Measurements from ENCODE around the gene REXO5.

REXO5 gene

DNA sequence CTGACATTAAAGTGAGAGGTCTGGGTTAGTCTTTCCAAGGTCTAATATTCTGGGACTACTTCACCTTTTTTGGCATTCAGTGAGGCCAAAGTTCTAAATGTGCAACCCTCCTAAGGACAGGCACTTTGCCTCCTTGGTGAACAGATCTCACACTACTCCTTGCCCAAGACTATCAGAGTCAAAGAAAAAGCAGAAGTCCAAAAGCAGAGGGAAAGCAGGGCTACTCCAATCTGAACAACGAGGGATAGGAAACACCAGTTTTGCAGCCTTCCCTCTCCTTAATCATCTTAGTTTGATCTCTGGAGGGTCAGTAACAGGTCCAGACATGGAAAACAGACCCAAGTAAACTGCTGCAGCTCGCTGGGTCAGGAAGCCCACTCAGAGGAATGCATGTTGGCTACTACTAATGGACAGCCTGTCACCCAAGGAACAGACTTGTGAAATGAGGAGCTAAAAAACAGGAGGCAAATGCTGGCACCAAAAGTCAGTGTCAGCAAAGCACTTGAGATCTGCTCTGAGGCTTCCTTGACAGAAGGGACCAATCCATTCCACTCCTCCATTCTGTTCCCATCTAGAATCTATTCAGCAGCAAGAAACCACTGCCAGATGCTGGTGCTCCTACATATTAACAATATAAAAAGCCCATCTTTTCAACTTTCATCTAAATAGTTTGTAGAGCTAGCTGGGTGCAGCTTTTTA is 63.9 kb downstream of the REXO5 start:
- no peaks in the 10 kb centered on the region for H3F3A ChIP-seq (ENCODE audit: control insufficient read depth, insufficient read depth)
- TF ChIP-seq, protein P1, sequence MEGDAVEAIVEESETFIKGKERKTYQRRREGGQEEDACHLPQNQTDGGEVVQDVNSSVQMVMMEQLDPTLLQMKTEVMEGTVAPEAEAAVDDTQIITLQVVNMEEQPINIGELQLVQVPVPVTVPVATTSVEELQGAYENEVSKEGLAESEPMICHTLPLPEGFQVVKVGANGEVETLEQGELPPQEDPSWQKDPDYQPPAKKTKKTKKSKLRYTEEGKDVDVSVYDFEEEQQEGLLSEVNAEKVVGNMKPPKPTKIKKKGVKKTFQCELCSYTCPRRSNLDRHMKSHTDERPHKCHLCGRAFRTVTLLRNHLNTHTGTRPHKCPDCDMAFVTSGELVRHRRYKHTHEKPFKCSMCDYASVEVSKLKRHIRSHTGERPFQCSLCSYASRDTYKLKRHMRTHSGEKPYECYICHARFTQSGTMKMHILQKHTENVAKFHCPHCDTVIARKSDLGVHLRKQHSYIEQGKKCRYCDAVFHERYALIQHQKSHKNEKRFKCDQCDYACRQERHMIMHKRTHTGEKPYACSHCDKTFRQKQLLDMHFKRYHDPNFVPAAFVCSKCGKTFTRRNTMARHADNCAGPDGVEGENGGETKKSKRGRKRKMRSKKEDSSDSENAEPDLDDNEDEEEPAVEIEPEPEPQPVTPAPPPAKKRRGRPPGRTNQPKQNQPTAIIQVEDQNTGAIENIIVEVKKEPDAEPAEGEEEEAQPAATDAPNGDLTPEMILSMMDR (IDR thresholded peaks at IDR 0.05; ENCODE audit: low read depth, low read length, poor library complexity, severe bottlenecking): no peak
- TF ChIP-seq EZH2phosphoT487 (IDR thresholded peaks at IDR 0.05; ENCODE audit: borderline replicate concordance, low read length): no peak
- no peaks in the 10 kb centered on the region for H3K9me2 ChIP-seq (replicated peaks; ENCODE audit: control insufficient read depth, low read length)
- no peaks in the 10 kb centered on the region for H3K27me3 ChIP-seq (ENCODE audit: control insufficient read depth, low read length)
- peaks cover 21% of the 10 kb centered on the region for H3K79me2 ChIP-seq (ENCODE audit: control insufficient read depth, low read length)
- H3K36me3 ChIP-seq (ENCODE audit: control insufficient read depth, low read length): no peaks in the 10 kb centered on the region
- H3K9me3 ChIP-seq (ENCODE audit: control insufficient read depth, insufficient read depth, low read length): no peaks in the 10 kb centered on the region
- no peak overlapping the region for H3K4me2 ChIP-seq (ENCODE audit: low read length)
- H3K27ac ChIP-seq (ENCODE audit: low read depth, low read length): no peak overlapping the region
- H4K20me1 ChIP-seq (ENCODE audit: control insufficient read depth, insufficient read depth, low read depth, low read length): no peaks in the 10 kb centered on the region
- H3K4me1 ChIP-seq (ENCODE audit: control insufficient read depth, low read length): peaks cover 21% of the 10 kb centered on the region
- H3K4me3 ChIP-seq (ENCODE audit: low read length): no peak overlapping the region

DNA sequence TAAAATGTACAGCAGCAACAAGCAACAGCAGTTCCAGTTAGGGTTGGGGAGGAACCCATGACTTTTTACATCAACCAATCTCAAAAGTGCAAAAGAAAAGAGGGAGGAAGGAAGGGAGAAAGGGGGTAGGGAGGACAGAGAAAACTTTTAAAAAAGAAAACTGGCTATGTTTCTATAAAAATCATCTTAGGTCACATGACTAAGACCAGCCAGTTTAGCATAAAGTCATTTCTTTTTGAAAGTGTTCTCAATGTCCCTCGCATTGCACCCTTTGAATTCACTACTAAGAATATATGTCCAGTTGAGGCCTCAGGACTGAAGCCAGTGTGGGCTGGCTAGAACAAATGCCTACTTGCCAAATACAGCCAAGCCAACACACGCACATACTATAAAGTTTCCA is 64.9 kb downstream of the REXO5 start:
- no peak overlapping the region for H3K4me3 ChIP-seq (ENCODE audit: low read length)
- H3K9me2 ChIP-seq (replicated peaks; ENCODE audit: control insufficient read depth, low read length): no peaks in the 10 kb centered on the region
- no peaks in the 10 kb centered on the region for H3F3A ChIP-seq (ENCODE audit: control insufficient read depth, insufficient read depth)
- no peaks in the 10 kb centered on the region for H4K20me1 ChIP-seq (ENCODE audit: control insufficient read depth, insufficient read depth, low read depth, low read length)
- H3K4me1 ChIP-seq (ENCODE audit: control insufficient read depth, low read length): peaks cover 22% of the 10 kb centered on the region
- H3K27ac ChIP-seq (ENCODE audit: low read depth, low read length): no peak overlapping the region
- no peak overlapping the region for H3K4me2 ChIP-seq (ENCODE audit: low read length)
- no peaks in the 10 kb centered on the region for H3K27me3 ChIP-seq (ENCODE audit: control insufficient read depth, low read length)
- H3K79me2 ChIP-seq (ENCODE audit: control insufficient read depth, low read length): peaks cover 18% of the 10 kb centered on the region
- no peaks in the 10 kb centered on the region for H3K9me3 ChIP-seq (ENCODE audit: control insufficient read depth, insufficient read depth, low read length)
- TF ChIP-seq EZH2phosphoT487 (IDR thresholded peaks at IDR 0.05; ENCODE audit: borderline replicate concordance, low read length): no peak
- TF ChIP-seq, protein P1 (IDR thresholded peaks at IDR 0.05; ENCODE audit: low read depth, low read length, poor library complexity, severe bottlenecking): no peak
- H3K36me3 ChIP-seq (ENCODE audit: control insufficient read depth, low read length): no peaks in the 10 kb centered on the region

DNA sequence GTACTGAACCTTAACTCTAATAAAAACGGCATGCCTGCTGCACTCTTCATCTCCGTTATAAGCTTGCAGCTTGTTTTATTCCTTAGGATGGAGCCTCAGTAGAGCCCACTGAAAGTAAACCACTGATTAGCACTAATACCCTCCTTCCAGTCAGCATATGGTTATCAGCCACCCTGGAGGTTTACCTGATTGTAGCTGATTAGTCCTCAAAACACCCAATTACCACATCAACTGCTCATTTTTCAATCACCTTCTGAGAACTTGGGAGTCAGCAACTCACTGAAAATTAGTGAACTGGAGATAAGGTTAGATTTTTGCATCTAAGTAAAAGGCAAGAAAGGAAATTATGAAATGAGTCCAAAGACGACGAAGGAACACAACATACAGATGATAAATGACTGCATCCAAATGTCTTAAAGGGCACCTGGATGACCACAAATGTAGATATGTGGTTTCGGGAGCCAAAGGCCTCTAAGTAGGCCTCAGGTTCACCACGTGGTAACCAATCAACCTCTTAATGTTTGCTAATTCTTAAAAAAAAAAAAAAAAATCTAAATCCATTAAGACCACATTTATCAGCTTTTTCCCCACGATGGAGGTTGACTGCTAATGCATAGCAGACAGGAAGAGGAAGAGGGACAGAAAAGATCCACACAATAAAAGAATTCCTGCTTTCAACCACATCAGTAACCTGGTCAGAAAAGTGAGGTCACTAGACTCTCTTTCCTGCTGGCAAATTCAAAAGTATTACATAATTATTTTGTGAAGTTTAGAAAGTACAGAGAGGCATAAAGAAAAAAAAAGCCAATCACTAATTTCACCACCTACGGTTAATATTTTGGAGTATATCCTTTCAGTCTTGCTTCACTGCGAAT is 65.9 kb downstream of the REXO5 start:
- H3K27ac ChIP-seq (ENCODE audit: low read depth, low read length): no peak overlapping the region
- H3K79me2 ChIP-seq (ENCODE audit: control insufficient read depth, low read length): peaks cover 24% of the 10 kb centered on the region
- H3K4me2 ChIP-seq (ENCODE audit: low read length): no peak overlapping the region
- TF ChIP-seq EZH2phosphoT487 (IDR thresholded peaks at IDR 0.05; ENCODE audit: borderline replicate concordance, low read length): no peak
- TF ChIP-seq, protein P1 (IDR thresholded peaks at IDR 0.05; ENCODE audit: low read depth, low read length, poor library complexity, severe bottlenecking): no peak
- H3K4me3 ChIP-seq (ENCODE audit: low read length): no peak overlapping the region
- no peaks in the 10 kb centered on the region for H3K27me3 ChIP-seq (ENCODE audit: control insufficient read depth, low read length)
- H3K9me3 ChIP-seq (ENCODE audit: control insufficient read depth, insufficient read depth, low read length): no peaks in the 10 kb centered on the region
- H4K20me1 ChIP-seq (ENCODE audit: control insufficient read depth, insufficient read depth, low read depth, low read length): no peaks in the 10 kb centered on the region
- no peaks in the 10 kb centered on the region for H3K36me3 ChIP-seq (ENCODE audit: control insufficient read depth, low read length)
- no peaks in the 10 kb centered on the region for H3F3A ChIP-seq (ENCODE audit: control insufficient read depth, insufficient read depth)
- no peaks in the 10 kb centered on the region for H3K9me2 ChIP-seq (replicated peaks; ENCODE audit: control insufficient read depth, low read length)
- H3K4me1 ChIP-seq (ENCODE audit: control insufficient read depth, low read length): peaks cover 22% of the 10 kb centered on the region
